RWPE1 (cell line): ENCODE results near the gene PTK6.

Experiments
- CTCF ChIA-PET: fragments of 350-600 bp; sonication (Branson Sonifier 250); formaldehyde crosslinking; extraction: SDS; loops from one replicate; lab custom pipeline; 2021; lab: Yijun Ruan, JAX
- POLR2A ChIA-PET: fragments of 400-600 bp; formaldehyde crosslinking; extraction: SDS; loops from one replicate; lab custom pipeline; 2020; ENCODE audit warnings: antibody characterized with exemption; ENCODE audit not compliant: low non-redundant PET; lab: Yijun Ruan, JAX
- DNase-seq: peaks from one replicate; pipeline ENCODE4 v3.0.0; 2012; ENCODE audit warnings: low spot score
- H3K27ac ChIP-seq: fragments of 450-650 bp; 2 replicates; pipeline ENCODE4 v1.5.1; 2017
- TF ChIP-seq, protein P1 (sequence below): fragments of 450-650 bp; conservative IDR thresholded peaks from 2 replicates; pipeline ENCODE4 v1.5.1; 2017; ENCODE audit warnings: low read depth, mild to moderate bottlenecking

The PTK6 gene

GRCh38 chr20:63478346-63479302 is 58.6 kb downstream of the PTK6 start:
- ChIA-PET POLR2A (no interaction called here), CTCF (interaction anchor here (0.6 kb wide), 1 partner anchor 1123 kb away, joined by 3 read pairs; no protein-coding TSS in a partner anchor)
- no peak for DNase-seq

More at GRCh38 chr20:63478346-63479302, 58.6 kb downstream of the PTK6 start:
- TF ChIP-seq, protein P1, sequence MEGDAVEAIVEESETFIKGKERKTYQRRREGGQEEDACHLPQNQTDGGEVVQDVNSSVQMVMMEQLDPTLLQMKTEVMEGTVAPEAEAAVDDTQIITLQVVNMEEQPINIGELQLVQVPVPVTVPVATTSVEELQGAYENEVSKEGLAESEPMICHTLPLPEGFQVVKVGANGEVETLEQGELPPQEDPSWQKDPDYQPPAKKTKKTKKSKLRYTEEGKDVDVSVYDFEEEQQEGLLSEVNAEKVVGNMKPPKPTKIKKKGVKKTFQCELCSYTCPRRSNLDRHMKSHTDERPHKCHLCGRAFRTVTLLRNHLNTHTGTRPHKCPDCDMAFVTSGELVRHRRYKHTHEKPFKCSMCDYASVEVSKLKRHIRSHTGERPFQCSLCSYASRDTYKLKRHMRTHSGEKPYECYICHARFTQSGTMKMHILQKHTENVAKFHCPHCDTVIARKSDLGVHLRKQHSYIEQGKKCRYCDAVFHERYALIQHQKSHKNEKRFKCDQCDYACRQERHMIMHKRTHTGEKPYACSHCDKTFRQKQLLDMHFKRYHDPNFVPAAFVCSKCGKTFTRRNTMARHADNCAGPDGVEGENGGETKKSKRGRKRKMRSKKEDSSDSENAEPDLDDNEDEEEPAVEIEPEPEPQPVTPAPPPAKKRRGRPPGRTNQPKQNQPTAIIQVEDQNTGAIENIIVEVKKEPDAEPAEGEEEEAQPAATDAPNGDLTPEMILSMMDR, result no peak
- no peak overlapping the region for H3K27ac ChIP-seq
